ENCODE results near the gene FAM168A.

FAM168A gene

GRCh38 chr11:73404048-73404447 is 193.9 kb downstream of the FAM168A start:
- DNase-seq = peak; percentile 59

DNA sequence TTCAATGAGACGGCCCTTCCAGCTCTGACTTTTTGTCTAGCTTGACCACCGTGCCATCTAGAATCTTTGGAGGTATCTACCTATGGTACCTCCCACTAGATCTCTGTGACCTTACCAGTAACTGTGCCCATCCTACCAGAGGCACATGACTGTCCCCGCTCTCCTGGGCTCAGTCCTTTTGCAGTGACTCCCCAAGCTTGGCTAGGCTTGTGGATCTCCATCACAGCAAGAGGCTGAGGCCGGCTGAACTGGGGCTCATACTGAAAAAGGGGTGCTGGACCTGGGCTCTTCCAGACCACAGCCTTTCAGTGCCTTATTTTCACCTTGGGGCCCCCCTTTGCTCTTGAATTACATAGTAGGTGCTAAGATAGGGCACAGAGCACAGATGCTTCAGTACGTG is 194.4 kb downstream of the FAM168A start:
- DNase-seq = no peak
- peaks cover 6% of the 10 kb centered on the region for H3K36me3 ChIP-seq (replicated peaks)
- no peak overlapping the region for H3K4me3 ChIP-seq (ENCODE audit: low read depth, low read length)
- no peaks in the 10 kb centered on the region for H3K27me3 ChIP-seq (replicated peaks)
- TF ChIP-seq, protein P1, sequence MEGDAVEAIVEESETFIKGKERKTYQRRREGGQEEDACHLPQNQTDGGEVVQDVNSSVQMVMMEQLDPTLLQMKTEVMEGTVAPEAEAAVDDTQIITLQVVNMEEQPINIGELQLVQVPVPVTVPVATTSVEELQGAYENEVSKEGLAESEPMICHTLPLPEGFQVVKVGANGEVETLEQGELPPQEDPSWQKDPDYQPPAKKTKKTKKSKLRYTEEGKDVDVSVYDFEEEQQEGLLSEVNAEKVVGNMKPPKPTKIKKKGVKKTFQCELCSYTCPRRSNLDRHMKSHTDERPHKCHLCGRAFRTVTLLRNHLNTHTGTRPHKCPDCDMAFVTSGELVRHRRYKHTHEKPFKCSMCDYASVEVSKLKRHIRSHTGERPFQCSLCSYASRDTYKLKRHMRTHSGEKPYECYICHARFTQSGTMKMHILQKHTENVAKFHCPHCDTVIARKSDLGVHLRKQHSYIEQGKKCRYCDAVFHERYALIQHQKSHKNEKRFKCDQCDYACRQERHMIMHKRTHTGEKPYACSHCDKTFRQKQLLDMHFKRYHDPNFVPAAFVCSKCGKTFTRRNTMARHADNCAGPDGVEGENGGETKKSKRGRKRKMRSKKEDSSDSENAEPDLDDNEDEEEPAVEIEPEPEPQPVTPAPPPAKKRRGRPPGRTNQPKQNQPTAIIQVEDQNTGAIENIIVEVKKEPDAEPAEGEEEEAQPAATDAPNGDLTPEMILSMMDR (IDR thresholded peaks at IDR 0.05; ENCODE audit: low read depth, low read length, missing control alignments) = no peak
- in situ Hi-C loops (cut with HindIII; ENCODE audit: low pct_ligation_motif_present, low sequenced_read_pairs) = no loop called here
- no peak overlapping the region for H3K27ac ChIP-seq

More at GRCh38 chr11:73404048-73404447, 193.9 kb downstream of the FAM168A start:
- H3K27me3 ChIP-seq (replicated peaks) = no peaks in the 10 kb centered on the region
- H3K27ac ChIP-seq = no peak overlapping the region
- in situ Hi-C loops (cut with HindIII; ENCODE audit: low pct_ligation_motif_present, low sequenced_read_pairs) = no loop called here
- TF ChIP-seq, protein P1 (IDR thresholded peaks at IDR 0.05; ENCODE audit: low read depth, low read length, missing control alignments) = peak; percentile 86
- peaks cover 9% of the 10 kb centered on the region for H3K36me3 ChIP-seq (replicated peaks)
- H3K4me3 ChIP-seq (ENCODE audit: low read depth, low read length) = no peak overlapping the region

DNA sequence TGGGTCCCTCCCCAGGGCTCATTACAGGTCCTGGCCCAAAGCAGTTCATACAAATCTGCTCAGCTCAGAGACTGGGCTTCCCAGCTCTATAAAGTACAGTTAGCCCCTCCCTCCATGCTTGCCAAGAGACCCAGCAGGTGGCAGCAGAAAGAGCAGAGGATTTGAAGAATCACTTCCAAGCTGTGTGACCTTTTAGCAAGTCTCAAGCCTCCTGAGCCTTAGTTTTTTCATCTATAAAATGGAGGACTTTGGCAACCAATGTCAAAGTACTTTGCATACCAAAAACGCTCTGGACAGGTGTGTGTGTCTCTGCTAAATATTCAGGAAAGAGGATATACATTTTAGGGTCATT is 195.1 kb downstream of the FAM168A start:
- no peak for DNase-seq
- Histone ChIP-seq H3K4me3 (ENCODE audit: low read depth, low read length) (no peak overlapping the region), H3K27me3 (replicated peaks) (no peaks in the 10 kb centered on the region), H3K27ac (no peak overlapping the region), H3K36me3 (replicated peaks) (peaks cover 4% of the 10 kb centered on the region)
- in situ Hi-C loops (cut with HindIII; ENCODE audit: low pct_ligation_motif_present, low sequenced_read_pairs) = no loop called here
- TF ChIP-seq, protein P1 (IDR thresholded peaks at IDR 0.05; ENCODE audit: low read depth, low read length, missing control alignments) = peak; percentile 53

DNA sequence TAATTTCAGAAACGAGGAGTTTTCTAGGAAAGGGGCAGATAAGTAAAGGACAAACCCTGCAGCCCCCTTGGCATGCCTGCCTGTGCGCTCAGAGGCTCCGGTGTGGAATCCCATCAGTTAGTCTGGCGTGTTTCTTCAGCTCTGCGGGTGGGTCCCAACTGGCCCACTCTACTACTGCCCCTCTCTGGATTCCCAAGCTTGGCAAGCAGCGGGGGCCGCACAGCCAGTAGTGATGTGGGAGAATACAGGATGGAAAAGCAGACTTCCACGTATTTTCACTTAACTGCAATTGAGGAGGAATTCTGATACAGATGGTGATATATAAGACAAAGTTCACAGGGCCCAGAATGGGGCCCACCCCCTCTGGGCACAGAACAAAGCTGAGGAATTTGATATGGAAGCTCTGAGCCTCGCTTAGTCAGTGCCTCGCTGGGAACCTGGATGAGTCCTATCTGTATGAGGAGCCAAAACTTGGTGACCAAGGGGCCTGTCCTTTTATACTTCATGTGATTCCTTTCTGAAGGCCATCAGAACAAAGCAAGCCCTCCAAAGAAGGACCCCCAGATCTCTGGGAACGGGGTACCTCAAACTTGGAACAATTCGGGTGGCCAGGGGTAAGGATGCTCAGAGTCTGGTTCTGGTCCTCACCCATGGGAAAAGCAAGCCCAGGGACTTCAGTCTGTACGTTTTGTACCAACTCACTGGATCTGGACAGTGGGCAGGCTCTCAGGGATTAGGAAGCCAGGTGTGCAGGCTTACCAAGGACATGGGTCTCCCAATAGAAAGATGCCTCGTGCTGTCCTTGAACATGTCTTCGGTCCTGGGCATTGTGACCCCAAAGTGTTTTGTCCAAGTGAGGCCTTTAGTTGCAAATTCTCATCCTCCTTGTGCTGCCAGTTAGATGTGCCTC is 195.7 kb downstream of the FAM168A start:
- Histone ChIP-seq H3K4me3 (ENCODE audit: low read depth, low read length) (no peak overlapping the region), H3K27ac (no peak overlapping the region), H3K36me3 (replicated peaks) (peaks cover 2% of the 10 kb centered on the region), H3K27me3 (replicated peaks) (no peaks in the 10 kb centered on the region)
- DNase-seq = no peak
- TF ChIP-seq, protein P1 (IDR thresholded peaks at IDR 0.05; ENCODE audit: low read depth, low read length, missing control alignments) = no peak
- in situ Hi-C loops (cut with HindIII; ENCODE audit: low pct_ligation_motif_present, low sequenced_read_pairs) = no loop called here

GRCh38 chr11:73401217-73401923 is 196.5 kb downstream of the FAM168A start:
- no peaks in the 10 kb centered on the region for H3K27me3 ChIP-seq (replicated peaks)
- DNase-seq = peak; percentile 32
- H3K36me3 ChIP-seq (replicated peaks) = peaks cover 2% of the 10 kb centered on the region
- in situ Hi-C loops (cut with HindIII; ENCODE audit: low pct_ligation_motif_present, low sequenced_read_pairs) = no loop called here
- no peak overlapping the region for H3K27ac ChIP-seq
- TF ChIP-seq, protein P1 (IDR thresholded peaks at IDR 0.05; ENCODE audit: low read depth, low read length, missing control alignments) = no peak
- no peak overlapping the region for H3K4me3 ChIP-seq (ENCODE audit: low read depth, low read length)

Measured in brain microvascular endothelial cell (primary cell).